Muscle of arm (tissue), 12 donors: ENCODE measurements around the gene GRIP2. TPM values are rescaled to one million over a fixed set of nuclear protein-coding genes. Genes with fewer than 3 reads are reported as not detected.

Experiments used
- polyA plus RNA-seq, 12 donors: library from polyadenylated mRNA; unstranded; fragments of 120-200 nt; gene quantifications; one replicate each; pipeline ENCODE4 v1.2.1, GENCODE V29; 2013; ENCODE audit not compliant: insufficient read length in 12 of 12

Gene GRIP2
- polyA plus RNA-seq, 12 donors: 11.8 to 39.7 (median 22.9) TPM; not detected in 1

Other genes starting within 250 kb of the GRIP2 start
- gene SLC6A6, start 137.7 kb downstream of the GRIP2 start, polyA plus RNA-seq: 10 to 100 TPM in 1 of 12 donors, 1 to 10 TPM in 10, not detected in 1; 2.7 to 15.2 (median 4.2) TPM
- 10 to 100 TPM in 11 of 12 donors, not detected in 1; 16.3 to 29.1 (median 20.6) TPM for gene CCDC174, start 111.4 kb upstream of the GRIP2 start, polyA plus RNA-seq
- gene C3orf20, start 134.8 kb upstream of the GRIP2 start, polyA plus RNA-seq: under 1 TPM in 9 of 12 donors, not detected in 3; 0.05 to 0.38 (median 0.19) TPM